B cell (primary cell): ENCODE data around the gene DPEP2.

ENCODE experiments used
- CTCF ChIP-seq: fragments of 200-600 bp; IDR thresholded peaks from one replicate; pipeline ENCODE4 v1.8.0; 2022; ENCODE audit warnings: antibody characterized with exemption, mild to moderate bottlenecking
- EZH2 ChIP-seq: IDR thresholded peaks from 2 replicates; pipeline ENCODE4 v1.6.1; 2012; ENCODE audit warnings: borderline replicate concordance, low read depth, mild to moderate bottlenecking, moderate library complexity, low read length; ENCODE audit not compliant: insufficient read depth, poor library complexity, severe bottlenecking

GRCh38 chr16:68022728-68023537 lies 23.6 kb upstream of the DPEP2 start, which contains the start of the genes DDX28 and DUS2:
- TF ChIP-seq CTCF, result no peak
- TF ChIP-seq EZH2, result no peak
